Activated CD4-positive, alpha-beta T cell treated with anti-CD3 and anti-CD28 coated beads for 1 hour (primary cell): ENCODE results near the gene MTCH2.

Experiments used
- DNase-seq: peaks from one replicate; pipeline ENCODE4 v3.0.0-alpha.2; 2020

Gene MTCH2

GRCh38 chr11:47589118-47589517 is 53.2 kb downstream of the MTCH2 start:
- no peak for DNase-seq

GRCh38 chr11:47587723-47588326 is 54.5 kb downstream of the MTCH2 start:
- DNase-seq: no peak

- no peak for DNase-seq
Observed at GRCh38 chr11:47587039-47587716, 55.2 kb downstream of the MTCH2 start.

GRCh38 chr11:47586098-47586855 is 56.1 kb downstream of the MTCH2 start, which contains the start of gene FAM180B:
Gene FAM180B, plus strand, starts transcription at chr11:47586678. Its CDS starts 91 bp downstream, at chr11:47586769.
- no peak for DNase-seq

GRCh38 chr11:47583844-47584243 is 58.5 kb downstream of the MTCH2 start:
- no peak for DNase-seq

GRCh38 chr11:47578524-47579494 is 63.5 kb downstream of the MTCH2 start, which contains the start of the genes KBTBD4 and NDUFS3:
Gene KBTBD4, minus strand, starts transcription at chr11:47578970. Its CDS starts 19 bp downstream, at chr11:47578951.
Gene NDUFS3, plus strand, starts transcription at chr11:47579074. Its CDS starts 18 bp downstream, at chr11:47579092.
- peak; percentile 84 for DNase-seq

- no peak for DNase-seq
Observed at GRCh38 chr11:47577460-47578041, 64.8 kb downstream of the MTCH2 start.

- no peak for DNase-seq
Observed at GRCh38 chr11:47573321-47573720, 69.0 kb downstream of the MTCH2 start.

GRCh38 chr11:47572715-47573255 is 69.6 kb downstream of the MTCH2 start:
- DNase-seq: no peak

GRCh38 chr11:47571895-47572294 is 70.5 kb downstream of the MTCH2 start:
- no peak for DNase-seq

GRCh38 chr11:47571357-47571729 is 71.0 kb downstream of the MTCH2 start:
- DNase-seq: no peak

- DNase-seq: no peak
Observed at GRCh38 chr11:47570651-47571356, 71.6 kb downstream of the MTCH2 start.

- DNase-seq: no peak
Observed at GRCh38 chr11:47569646-47570045, 72.7 kb downstream of the MTCH2 start.
